Astrocyte (in vitro differentiated cells and primary cell): ENCODE results near the gene NUCKS1. TPM values are rescaled to one million over a fixed set of nuclear protein-coding genes. Genes with fewer than 3 reads are reported as not detected.

Source experiments
- DNase-seq: peaks from one replicate; pipeline ENCODE4 v3.0.0-alpha.2; 2010; ENCODE audit warnings: low read depth
- FAIRE-seq: peaks from 2 replicates; lab custom pipeline; 2011; peaks lifted over from hg19 to GRCh38; lab: Jason Lieb, UNC
- H2AFZ ChIP-seq: 2 replicates; pipeline ENCODE4 v1.6.0; 2012; ENCODE audit warnings: low read depth, low read length, inconsistent platforms
- H3K27ac ChIP-seq: 2 replicates; pipeline ENCODE4 v1.5.1; 2011; ENCODE audit warnings: low read depth, low read length, inconsistent platforms
- H3K27me3 ChIP-seq: 2 replicates; pipeline ENCODE4 v1.6.0; 2011; ENCODE audit warnings: low read length, inconsistent platforms; ENCODE audit not compliant: insufficient read depth
- H3K36me3 ChIP-seq: 2 replicates; pipeline ENCODE4 v1.5.1; 2011; ENCODE audit warnings: low read length, inconsistent platforms; ENCODE audit not compliant: insufficient read depth
- H3K4me1 ChIP-seq: 2 replicates; pipeline ENCODE4 v1.5.1; 2011; ENCODE audit warnings: low read length, inconsistent platforms; ENCODE audit not compliant: insufficient read depth
- H3K4me2 ChIP-seq: 2 replicates; pipeline ENCODE4 v1.6.0; 2012; ENCODE audit warnings: low read length, inconsistent platforms
- H3K4me3 ChIP-seq: 2 replicates; pipeline ENCODE4 v1.5.1; 2011; ENCODE audit warnings: low read depth, mild to moderate bottlenecking, low read length, inconsistent platforms; ENCODE audit not compliant: insufficient read depth
- H3K79me2 ChIP-seq: 2 replicates; pipeline ENCODE4 v1.6.0; 2012; ENCODE audit warnings: mild to moderate bottlenecking, low read length, inconsistent platforms; ENCODE audit not compliant: insufficient read depth
- H3K9ac ChIP-seq: 2 replicates; pipeline ENCODE4 v1.6.0; 2012; ENCODE audit warnings: mild to moderate bottlenecking, low read length, inconsistent platforms
- H3K9me3 ChIP-seq: 2 replicates; pipeline ENCODE4 v1.5.1; 2012; ENCODE audit warnings: low read depth, mild to moderate bottlenecking, low read length, inconsistent platforms; ENCODE audit not compliant: insufficient read depth
- H4K20me1 ChIP-seq: 2 replicates; pipeline ENCODE4 v1.6.0; 2012; ENCODE audit warnings: low read length, inconsistent platforms; ENCODE audit not compliant: insufficient read depth
- H3K27ac Mint-ChIP-seq: one replicate; pipeline ENCODE4 v1.8.0; 2021; ENCODE audit warnings: mild to moderate bottlenecking, mixed read lengths; ENCODE audit not compliant: unreplicated experiment
- H3K27me3 Mint-ChIP-seq: one replicate; pipeline ENCODE4 v1.8.0; 2021; ENCODE audit warnings: low read depth, mixed read lengths; ENCODE audit not compliant: unreplicated experiment
- H3K36me3 Mint-ChIP-seq: one replicate; pipeline ENCODE4 v1.8.0; 2021; ENCODE audit warnings: low read depth, mixed read lengths; ENCODE audit not compliant: unreplicated experiment
- H3K4me1 Mint-ChIP-seq: one replicate; pipeline ENCODE4 v1.8.0; 2021; ENCODE audit warnings: low read depth, mixed read lengths; ENCODE audit not compliant: unreplicated experiment
- H3K4me3 Mint-ChIP-seq: one replicate; pipeline ENCODE4 v1.8.0; 2021; ENCODE audit warnings: mild to moderate bottlenecking, moderate library complexity, mixed read lengths; ENCODE audit not compliant: unreplicated experiment
- H3K9me3 Mint-ChIP-seq: one replicate; pipeline ENCODE4 v1.8.0; 2021; ENCODE audit warnings: mild to moderate bottlenecking, mixed read lengths; ENCODE audit not compliant: unreplicated experiment
- EZH2 ChIP-seq: IDR thresholded peaks from 2 replicates; pipeline ENCODE4 v1.6.1; 2012; ENCODE audit warnings: mild to moderate bottlenecking, low read length, inconsistent platforms; ENCODE audit not compliant: insufficient read depth
- total RNA-seq: library from RNA; stranded (reverse); gene quantifications from 2 replicates; pipeline ENCODE4 v1.2.1, GENCODE V29; 2021
- TF ChIP-seq, protein P1 (sequence below): IDR thresholded peaks from 2 replicates; pipeline ENCODE4 v1.5.1; 2011; ENCODE audit warnings: low read depth, mild to moderate bottlenecking, inconsistent platforms, low read length, moderate library complexity; ENCODE audit not compliant: insufficient read depth

NUCKS1 gene
- total RNA-seq, 1 donor from 2014 or later = 169 TPM

DNA sequence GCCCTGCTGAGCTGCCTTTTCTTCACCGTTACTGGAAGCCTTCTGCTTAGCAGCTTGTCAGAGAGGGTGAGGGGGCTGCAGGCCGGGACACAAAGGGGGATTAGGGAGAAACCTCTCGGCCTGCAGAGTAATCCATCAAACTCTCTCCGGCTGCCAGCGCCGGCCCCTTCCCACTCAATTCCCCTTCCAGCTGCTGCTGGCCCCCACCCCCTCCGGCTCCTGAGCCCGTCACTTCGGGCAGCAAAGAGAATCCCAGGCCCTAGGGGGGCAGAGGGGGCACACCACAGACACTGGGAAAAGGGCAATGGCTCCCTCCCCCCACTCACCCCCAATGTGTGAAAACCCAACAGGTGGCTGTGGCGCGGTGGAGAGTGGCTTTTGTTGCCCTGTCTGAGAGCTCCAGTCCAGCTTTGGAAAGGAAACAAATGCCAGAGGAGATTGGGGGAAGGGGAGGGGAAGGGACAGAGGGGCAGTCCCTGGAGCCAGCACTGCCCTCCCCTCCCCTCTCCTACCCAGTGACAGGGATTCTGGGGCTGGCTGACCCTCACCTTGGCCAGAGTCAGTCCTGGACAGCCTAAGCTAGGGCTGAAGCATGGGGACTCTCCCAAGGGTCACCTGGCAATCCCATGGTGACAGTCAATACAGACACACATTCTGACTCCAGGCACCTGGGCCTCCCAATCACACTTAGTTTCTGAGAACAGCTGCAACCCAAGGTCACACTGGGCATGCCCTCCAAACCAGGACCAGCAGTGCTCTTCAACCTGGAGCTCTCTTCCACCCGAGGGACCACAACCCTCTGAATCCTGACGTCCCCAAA lies 79.2 kb downstream of the NUCKS1 start:
- Histone ChIP-seq H3K4me3 (no peak overlapping the region), H3K27me3 (no peaks in the 10 kb centered on the region), H3K9ac (no peak overlapping the region), H3K4me2 (no peak overlapping the region), H2AFZ (no peak overlapping the region), H3K9me3 (no peaks in the 10 kb centered on the region), H4K20me1 (peaks cover 45% of the 10 kb centered on the region), H3K36me3 (peaks cover 2% of the 10 kb centered on the region), H3K4me1 (peaks cover 7% of the 10 kb centered on the region), H3K79me2 (peaks cover 18% of the 10 kb centered on the region), H3K27ac (no peak overlapping the region)
- H3K4me3 Mint-ChIP-seq = peak overlapping the region; percentile 57
- no peaks in the 10 kb centered on the region for H3K9me3 Mint-ChIP-seq
- DNase-seq (no peak), FAIRE-seq (no peak)
- H3K4me1 Mint-ChIP-seq = peaks cover 25% of the 10 kb centered on the region
- H3K36me3 Mint-ChIP-seq = no peaks in the 10 kb centered on the region
- peaks cover 1% of the 10 kb centered on the region for H3K27me3 Mint-ChIP-seq
- no peak overlapping the region for H3K27ac Mint-ChIP-seq
- TF ChIP-seq, protein P1, sequence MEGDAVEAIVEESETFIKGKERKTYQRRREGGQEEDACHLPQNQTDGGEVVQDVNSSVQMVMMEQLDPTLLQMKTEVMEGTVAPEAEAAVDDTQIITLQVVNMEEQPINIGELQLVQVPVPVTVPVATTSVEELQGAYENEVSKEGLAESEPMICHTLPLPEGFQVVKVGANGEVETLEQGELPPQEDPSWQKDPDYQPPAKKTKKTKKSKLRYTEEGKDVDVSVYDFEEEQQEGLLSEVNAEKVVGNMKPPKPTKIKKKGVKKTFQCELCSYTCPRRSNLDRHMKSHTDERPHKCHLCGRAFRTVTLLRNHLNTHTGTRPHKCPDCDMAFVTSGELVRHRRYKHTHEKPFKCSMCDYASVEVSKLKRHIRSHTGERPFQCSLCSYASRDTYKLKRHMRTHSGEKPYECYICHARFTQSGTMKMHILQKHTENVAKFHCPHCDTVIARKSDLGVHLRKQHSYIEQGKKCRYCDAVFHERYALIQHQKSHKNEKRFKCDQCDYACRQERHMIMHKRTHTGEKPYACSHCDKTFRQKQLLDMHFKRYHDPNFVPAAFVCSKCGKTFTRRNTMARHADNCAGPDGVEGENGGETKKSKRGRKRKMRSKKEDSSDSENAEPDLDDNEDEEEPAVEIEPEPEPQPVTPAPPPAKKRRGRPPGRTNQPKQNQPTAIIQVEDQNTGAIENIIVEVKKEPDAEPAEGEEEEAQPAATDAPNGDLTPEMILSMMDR = no peak
- TF ChIP-seq EZH2 = no peak

DNA sequence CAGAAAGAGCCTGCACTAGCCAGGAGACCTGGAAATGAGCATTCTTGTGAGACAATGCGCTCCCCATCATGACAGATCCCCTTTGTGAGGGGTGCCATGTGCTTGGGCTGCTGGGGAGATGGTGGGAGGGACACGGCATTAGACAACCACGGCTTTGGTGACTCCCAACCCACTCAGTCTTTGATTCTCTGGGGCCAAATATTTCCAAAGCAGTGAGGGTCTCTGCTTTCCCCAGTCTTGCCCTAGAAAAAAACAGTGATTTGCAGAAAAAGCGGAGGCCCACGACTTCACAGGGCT lies 79.9 kb downstream of the NUCKS1 start:
- Mint-ChIP-seq H3K36me3 (no peaks in the 10 kb centered on the region), H3K4me1 (peaks cover 31% of the 10 kb centered on the region), H3K4me3 (no peak overlapping the region), H3K9me3 (no peaks in the 10 kb centered on the region), H3K27ac (no peak overlapping the region), H3K27me3 (peaks cover 1% of the 10 kb centered on the region)
- DNase-seq (no peak), FAIRE-seq (no peak)
- no peak overlapping the region for H2AFZ ChIP-seq
- H3K4me1 ChIP-seq = peaks cover 7% of the 10 kb centered on the region
- no peak overlapping the region for H3K4me3 ChIP-seq
- TF ChIP-seq, protein P1 = no peak
- TF ChIP-seq EZH2 = no peak
- no peaks in the 10 kb centered on the region for H3K9me3 ChIP-seq
- no peak overlapping the region for H3K27ac ChIP-seq
- peaks cover 11% of the 10 kb centered on the region for H3K79me2 ChIP-seq
- H3K36me3 ChIP-seq = peaks cover 2% of the 10 kb centered on the region
- peaks cover 49% of the 10 kb centered on the region for H4K20me1 ChIP-seq
- H3K27me3 ChIP-seq = no peaks in the 10 kb centered on the region
- H3K9ac ChIP-seq = no peak overlapping the region
- H3K4me2 ChIP-seq = no peak overlapping the region
